ENCODE measurements around the gene UBAC2.

- TF ChIP-seq CTCF (conservative IDR thresholded peaks at IDR 0.05; ENCODE audit: low read length), result no peak
- no peak for TF ChIP-seq EZH2phosphoT487 (IDR thresholded peaks at IDR 0.05; ENCODE audit: borderline replicate concordance, low read depth, low read length)
These were observed 225.1 kb downstream of the UBAC2 start for GRCh38 chr13:99425485-99426341.

All from OCI-LY7 (cell line).